SK-N-SH (cell line): ENCODE results near the gene UVRAG. TPM values are rescaled to one million over a fixed set of nuclear protein-coding genes. Genes with fewer than 3 reads are reported as not detected.

Source experiments
- CTCF ChIA-PET: fragments of 300-600, 350-600 bp; formaldehyde crosslinking; extraction: SDS; loops from one replicate; lab custom pipeline; 2021; lab: Yijun Ruan, JAX
- POLR2A ChIA-PET: fragments of 350-600 bp; sonication (Branson Sonifier 250); formaldehyde crosslinking; extraction: SDS; loops from one replicate; lab custom pipeline; 2020; ENCODE audit warnings: antibody characterized with exemption, inconsistent platforms; lab: Yijun Ruan, JAX
- DNase-seq: peaks from one replicate; pipeline ENCODE4 v3.0.0; 2012
- H2AFZ ChIP-seq: fragments of 200-600 bp; sonication (generic); 2 replicates; pipeline ENCODE4 v1.8.1; 2016; ENCODE audit warnings: antibody characterized with exemption, mild to moderate bottlenecking, low read depth
- H3F3A ChIP-seq: fragments of 200-600 bp; sonication (generic); replicated peaks from 2 replicates; pipeline ENCODE3; 2016; ENCODE audit warnings: antibody characterized with exemption, mild to moderate bottlenecking; ENCODE audit not compliant: insufficient read depth
- H3K27ac ChIP-seq, 2 experiments: fragments of 200-500 bp in 1 of 2; fragments of 200-600 bp in 1 of 2; sonication (Bioruptor generic) in 1 of 2; sonication (generic), shearing (Covaris generic) in 1 of 2; 2 replicates each; pipeline versions ENCODE4 v1.5.1 to v1.6.1; 2014 to 2016; ENCODE audit warnings: low read depth in 2 of 2, inconsistent platforms in 1 of 2, low read length in 1 of 2, mild to moderate bottlenecking in 1 of 2, mixed read lengths in 1 of 2
- H3K27me3 ChIP-seq: fragments of 200-600 bp; sonication (generic), shearing (Covaris generic); 2 replicates; pipeline ENCODE4 v1.6.1; 2016; ENCODE audit warnings: mixed run types; ENCODE audit not compliant: insufficient read depth
- H3K36me3 ChIP-seq, 2 experiments: fragments of 200-500 bp in 1 of 2; fragments of 200-600 bp in 1 of 2; sonication (Bioruptor generic) in 1 of 2; sonication (generic) in 1 of 2; replicated peaks in 1 of 2; 2 replicates each; pipeline versions ENCODE3 to v1.5.1; 2014 to 2016; ENCODE audit warnings: low read length in 1 of 2, mild to moderate bottlenecking in 1 of 2; ENCODE audit not compliant: insufficient read depth in 2 of 2, control insufficient read depth in 1 of 2
- H3K4me1 ChIP-seq, 2 experiments: fragments of 200-500 bp in 1 of 2; fragments of 200-600 bp in 1 of 2; sonication (Bioruptor generic) in 1 of 2; sonication (generic), shearing (Covaris generic) in 1 of 2; 2 replicates each; pipeline versions ENCODE4 v1.5.1 to v1.6.1; 2014 to 2016; ENCODE audit warnings: low read depth in 1 of 2, low read length in 1 of 2, mixed run types in 1 of 2; ENCODE audit not compliant: insufficient read depth in 2 of 2, control insufficient read depth in 1 of 2
- H3K4me2 ChIP-seq: fragments of 200-600 bp; sonication (generic), shearing (Covaris generic); 2 replicates; pipeline ENCODE4 v1.6.1; 2017; ENCODE audit warnings: mixed run types
- H3K4me3 ChIP-seq, 2 experiments: fragments of 200-500 bp in 1 of 2; fragments of 200-600 bp in 1 of 2; sonication (Bioruptor generic) in 1 of 2; sonication (generic), shearing (Covaris generic) in 1 of 2; 2 replicates each; pipeline versions ENCODE4 v1.5.1 to v1.8.1; 2014 to 2016; ENCODE audit warnings: low read depth in 2 of 2, inconsistent platforms in 1 of 2, low read length in 1 of 2, mild to moderate bottlenecking in 1 of 2, mixed read lengths in 1 of 2, moderate library complexity in 1 of 2
- H3K79me2 ChIP-seq: fragments of 200-600 bp; sonication (generic); 2 replicates; pipeline ENCODE4 v1.8.1; 2017; ENCODE audit warnings: mild to moderate bottlenecking; ENCODE audit not compliant: insufficient read depth
- H3K9ac ChIP-seq: fragments of 200-600 bp; sonication (generic); 2 replicates; pipeline ENCODE4 v1.6.1; 2017; ENCODE audit warnings: mixed run types
- H3K9me2 ChIP-seq: fragments of 200-600 bp; sonication (generic); 2 replicates; pipeline ENCODE4 v1.6.1; 2017; ENCODE audit warnings: mixed run types
- H3K9me3 ChIP-seq: fragments of 200-600 bp; sonication (generic); 2 replicates; pipeline ENCODE4 v1.6.1; 2017; ENCODE audit warnings: mixed run types, mild to moderate bottlenecking, moderate library complexity
- H4K20me1 ChIP-seq: fragments of 200-600 bp; sonication (generic); 2 replicates; pipeline ENCODE4 v1.6.1; 2017; ENCODE audit warnings: mild to moderate bottlenecking, mixed run types; ENCODE audit not compliant: insufficient read depth
- ELF1 ChIP-seq: IDR thresholded peaks from 2 replicates; pipeline ENCODE4 v1.4.0; 2012
- EZH2phosphoT487 ChIP-seq: fragments of 200-600 bp; sonication (generic); IDR thresholded peaks from 2 replicates; pipeline ENCODE4 v1.6.1; 2017; ENCODE audit warnings: low read depth, mixed run types, mild to moderate bottlenecking, antibody characterized with exemption, moderate library complexity, borderline replicate concordance
- FOSL2 ChIP-seq: IDR thresholded peaks from 2 replicates; pipeline ENCODE4 v1.4.0; 2012; ENCODE audit warnings: low read depth, mild to moderate bottlenecking, moderate library complexity, borderline replicate concordance
- FOXM1 ChIP-seq: IDR thresholded peaks from 2 replicates; pipeline ENCODE4 v1.4.0; 2012; ENCODE audit warnings: low read depth, mild to moderate bottlenecking
- JUND ChIP-seq: IDR thresholded peaks from 2 replicates; pipeline ENCODE4 v1.4.0; 2012
- MXI1 ChIP-seq: IDR thresholded peaks from 2 replicates; pipeline ENCODE4 v1.6.1; 2012; ENCODE audit warnings: mild to moderate bottlenecking, low read depth, low read length, improper control_type of control experiment
- NFIC ChIP-seq: IDR thresholded peaks from 2 replicates; pipeline ENCODE4 v1.4.0; 2012; ENCODE audit warnings: borderline replicate concordance
- NRF1 ChIP-seq: IDR thresholded peaks from 2 replicates; pipeline ENCODE4 v1.6.1; 2012; ENCODE audit warnings: low read depth, mild to moderate bottlenecking, low read length
- RAD21 ChIP-seq: IDR thresholded peaks from 2 replicates; pipeline ENCODE4 v1.6.1; 2012; ENCODE audit warnings: mild to moderate bottlenecking, low read length
- RCOR1 ChIP-seq: fragments of 150-350 bp; IDR thresholded peaks from 2 replicates; pipeline ENCODE4 v1.6.1; 2017; ENCODE audit warnings: antibody characterized with exemption, low read length
- RXRA ChIP-seq: IDR thresholded peaks from 2 replicates; pipeline ENCODE4 v1.4.0; 2012; ENCODE audit warnings: low read depth, mild to moderate bottlenecking, borderline replicate concordance
- SIN3A ChIP-seq: IDR thresholded peaks from 2 replicates; pipeline ENCODE4 v1.6.1; 2012; ENCODE audit warnings: low read depth, mild to moderate bottlenecking, low read length, moderate library complexity, borderline replicate concordance
- TAF1 ChIP-seq: IDR thresholded peaks from 2 replicates; pipeline ENCODE4 v1.6.1; 2012; ENCODE audit warnings: low read depth, mild to moderate bottlenecking, low read length, moderate library complexity, borderline replicate concordance
- TEAD4 ChIP-seq: IDR thresholded peaks from 2 replicates; pipeline ENCODE4 v1.4.0; 2012; ENCODE audit warnings: mild to moderate bottlenecking, borderline replicate concordance; ENCODE audit not compliant: insufficient read depth
- YY1 ChIP-seq: IDR thresholded peaks from 2 replicates; pipeline ENCODE4 v1.4.0; 2012; ENCODE audit warnings: low read depth, mild to moderate bottlenecking
- WGBS: methylation state at CpG from one replicate; pipeline ENCODE4 v1.1.6; 2017; ENCODE audit warnings: low lambda C conversion rate; 5-methylcytosine and 5-hydroxymethylcytosine counted together
- polyA plus RNA-seq, 3 experiments: library from polyadenylated mRNA; depleted of rRNA; stranded (reverse); fragments of >200 nt; gene quantifications; 2 replicates each; pipeline ENCODE4 v1.2.3, GENCODE V29; 2012
- TF ChIP-seq, protein P1 (sequence below): fragments of 200-600 bp; sonication (generic); IDR thresholded peaks from 2 replicates; pipeline ENCODE4 v1.6.1; 2017; ENCODE audit warnings: antibody characterized with exemption, mild to moderate bottlenecking, moderate library complexity
- TF ChIP-seq, protein P2 (sequence below): fragments of 150-350 bp; IDR thresholded peaks from 2 replicates; pipeline ENCODE4 v1.6.1; 2016; ENCODE audit warnings: mild to moderate bottlenecking, low read depth, low read length
- TF ChIP-seq, protein P3 (sequence below): IDR thresholded peaks from 2 replicates; pipeline ENCODE4 v1.4.0; 2012; ENCODE audit warnings: low read depth, borderline replicate concordance
- TF ChIP-seq, protein P4 (sequence below): IDR thresholded peaks from 2 replicates; pipeline ENCODE4 v1.4.0; 2012; ENCODE audit warnings: low read depth, borderline replicate concordance
- TF ChIP-seq, protein P5 (sequence below): IDR thresholded peaks from 2 replicates; pipeline ENCODE4 v1.6.1; 2012; ENCODE audit warnings: mild to moderate bottlenecking, low read depth, low read length, moderate library complexity

Gene UVRAG
- polyA plus RNA-seq, 1 of the 3 experiments (the other 2 are of a cell fraction): 5.8 TPM

DNA sequence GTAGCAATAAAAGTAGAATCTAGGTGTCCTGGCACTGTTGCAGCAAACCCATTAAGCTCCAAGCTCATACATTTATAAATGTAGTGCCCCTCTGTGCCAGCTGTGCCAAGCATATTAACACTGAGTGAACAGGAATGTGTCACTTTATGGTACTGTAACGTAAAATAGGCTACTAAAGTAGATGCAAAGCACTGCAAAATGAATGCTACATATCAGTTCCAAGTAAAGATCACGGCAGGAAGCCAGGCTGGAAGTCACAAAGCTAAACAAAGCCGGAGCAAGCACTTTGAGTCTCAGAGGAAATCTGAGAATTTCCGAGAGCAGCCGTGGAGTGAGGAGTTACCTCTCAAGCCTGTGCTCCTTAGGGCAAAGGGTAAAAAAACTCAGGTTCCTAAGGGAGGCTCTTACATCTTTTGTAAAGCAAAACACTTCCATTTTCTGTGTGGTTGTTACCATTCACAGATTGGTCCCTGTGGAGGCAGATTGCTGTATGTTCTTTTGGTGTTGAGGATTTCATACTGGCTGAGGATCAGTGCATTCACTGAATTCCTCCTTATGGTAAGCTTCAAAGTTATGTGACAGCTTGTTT is 305.6 kb downstream of the UVRAG start:
- CTCF ChIA-PET: interaction anchor here (0.5 to 2.3 kb wide), 6 partner anchors 9 to 224 kb away, joined by 3 to 7 read pairs (median 4); no protein-coding TSS in a partner anchor
- Histone ChIP-seq H3K4me2 (no peak overlapping the region), H3K9me2 (no peaks in the 10 kb centered on the region), H3K27ac (no peak overlapping the region), H3K27me3 (no peaks in the 10 kb centered on the region), H3K79me2 (no peaks in the 10 kb centered on the region), H3K9ac (no peak overlapping the region), H3K4me1 (peaks cover 0 to 9% of the 10 kb centered on the region in 2 experiments; a peak in 2 of 4 replicates), H3F3A (no peaks in the 10 kb centered on the region), H4K20me1 (no peaks in the 10 kb centered on the region), H3K4me3 (no peak overlapping the region)
- no peak for DNase-seq
- POLR2A ChIA-PET: no interaction called here
- WGBS: 93% methylated on average over 5 of the region's 5 CpGs
- TF ChIP-seq NFIC: no peak
- TF ChIP-seq TAF1: no peak
- no peak for TF ChIP-seq RAD21
- TF ChIP-seq, protein P1, sequence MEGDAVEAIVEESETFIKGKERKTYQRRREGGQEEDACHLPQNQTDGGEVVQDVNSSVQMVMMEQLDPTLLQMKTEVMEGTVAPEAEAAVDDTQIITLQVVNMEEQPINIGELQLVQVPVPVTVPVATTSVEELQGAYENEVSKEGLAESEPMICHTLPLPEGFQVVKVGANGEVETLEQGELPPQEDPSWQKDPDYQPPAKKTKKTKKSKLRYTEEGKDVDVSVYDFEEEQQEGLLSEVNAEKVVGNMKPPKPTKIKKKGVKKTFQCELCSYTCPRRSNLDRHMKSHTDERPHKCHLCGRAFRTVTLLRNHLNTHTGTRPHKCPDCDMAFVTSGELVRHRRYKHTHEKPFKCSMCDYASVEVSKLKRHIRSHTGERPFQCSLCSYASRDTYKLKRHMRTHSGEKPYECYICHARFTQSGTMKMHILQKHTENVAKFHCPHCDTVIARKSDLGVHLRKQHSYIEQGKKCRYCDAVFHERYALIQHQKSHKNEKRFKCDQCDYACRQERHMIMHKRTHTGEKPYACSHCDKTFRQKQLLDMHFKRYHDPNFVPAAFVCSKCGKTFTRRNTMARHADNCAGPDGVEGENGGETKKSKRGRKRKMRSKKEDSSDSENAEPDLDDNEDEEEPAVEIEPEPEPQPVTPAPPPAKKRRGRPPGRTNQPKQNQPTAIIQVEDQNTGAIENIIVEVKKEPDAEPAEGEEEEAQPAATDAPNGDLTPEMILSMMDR: no peak
- TF ChIP-seq, protein P2, sequence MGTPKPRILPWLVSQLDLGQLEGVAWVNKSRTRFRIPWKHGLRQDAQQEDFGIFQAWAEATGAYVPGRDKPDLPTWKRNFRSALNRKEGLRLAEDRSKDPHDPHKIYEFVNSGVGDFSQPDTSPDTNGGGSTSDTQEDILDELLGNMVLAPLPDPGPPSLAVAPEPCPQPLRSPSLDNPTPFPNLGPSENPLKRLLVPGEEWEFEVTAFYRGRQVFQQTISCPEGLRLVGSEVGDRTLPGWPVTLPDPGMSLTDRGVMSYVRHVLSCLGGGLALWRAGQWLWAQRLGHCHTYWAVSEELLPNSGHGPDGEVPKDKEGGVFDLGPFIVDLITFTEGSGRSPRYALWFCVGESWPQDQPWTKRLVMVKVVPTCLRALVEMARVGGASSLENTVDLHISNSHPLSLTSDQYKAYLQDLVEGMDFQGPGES: no peak
- TF ChIP-seq FOSL2: no peak
- no peak for TF ChIP-seq JUND
- TF ChIP-seq, protein P3, sequence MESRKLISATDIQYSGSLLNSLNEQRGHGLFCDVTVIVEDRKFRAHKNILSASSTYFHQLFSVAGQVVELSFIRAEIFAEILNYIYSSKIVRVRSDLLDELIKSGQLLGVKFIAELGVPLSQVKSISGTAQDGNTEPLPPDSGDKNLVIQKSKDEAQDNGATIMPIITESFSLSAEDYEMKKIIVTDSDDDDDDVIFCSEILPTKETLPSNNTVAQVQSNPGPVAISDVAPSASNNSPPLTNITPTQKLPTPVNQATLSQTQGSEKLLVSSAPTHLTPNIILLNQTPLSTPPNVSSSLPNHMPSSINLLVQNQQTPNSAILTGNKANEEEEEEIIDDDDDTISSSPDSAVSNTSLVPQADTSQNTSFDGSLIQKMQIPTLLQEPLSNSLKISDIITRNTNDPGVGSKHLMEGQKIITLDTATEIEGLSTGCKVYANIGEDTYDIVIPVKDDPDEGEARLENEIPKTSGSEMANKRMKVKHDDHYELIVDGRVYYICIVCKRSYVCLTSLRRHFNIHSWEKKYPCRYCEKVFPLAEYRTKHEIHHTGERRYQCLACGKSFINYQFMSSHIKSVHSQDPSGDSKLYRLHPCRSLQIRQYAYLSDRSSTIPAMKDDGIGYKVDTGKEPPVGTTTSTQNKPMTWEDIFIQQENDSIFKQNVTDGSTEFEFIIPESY: no peak
- TF ChIP-seq SIN3A: no peak
- TF ChIP-seq ELF1: no peak
- no peak for TF ChIP-seq FOXM1
- TF ChIP-seq RCOR1: no peak
- TF ChIP-seq, protein P4, sequence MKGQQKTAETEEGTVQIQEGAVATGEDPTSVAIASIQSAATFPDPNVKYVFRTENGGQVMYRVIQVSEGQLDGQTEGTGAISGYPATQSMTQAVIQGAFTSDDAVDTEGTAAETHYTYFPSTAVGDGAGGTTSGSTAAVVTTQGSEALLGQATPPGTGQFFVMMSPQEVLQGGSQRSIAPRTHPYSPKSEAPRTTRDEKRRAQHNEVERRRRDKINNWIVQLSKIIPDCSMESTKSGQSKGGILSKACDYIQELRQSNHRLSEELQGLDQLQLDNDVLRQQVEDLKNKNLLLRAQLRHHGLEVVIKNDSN: no peak
- TF ChIP-seq EZH2phosphoT487: no peak
- no peak for TF ChIP-seq NRF1
- no peak for TF ChIP-seq MXI1
- TF ChIP-seq, protein P5, sequence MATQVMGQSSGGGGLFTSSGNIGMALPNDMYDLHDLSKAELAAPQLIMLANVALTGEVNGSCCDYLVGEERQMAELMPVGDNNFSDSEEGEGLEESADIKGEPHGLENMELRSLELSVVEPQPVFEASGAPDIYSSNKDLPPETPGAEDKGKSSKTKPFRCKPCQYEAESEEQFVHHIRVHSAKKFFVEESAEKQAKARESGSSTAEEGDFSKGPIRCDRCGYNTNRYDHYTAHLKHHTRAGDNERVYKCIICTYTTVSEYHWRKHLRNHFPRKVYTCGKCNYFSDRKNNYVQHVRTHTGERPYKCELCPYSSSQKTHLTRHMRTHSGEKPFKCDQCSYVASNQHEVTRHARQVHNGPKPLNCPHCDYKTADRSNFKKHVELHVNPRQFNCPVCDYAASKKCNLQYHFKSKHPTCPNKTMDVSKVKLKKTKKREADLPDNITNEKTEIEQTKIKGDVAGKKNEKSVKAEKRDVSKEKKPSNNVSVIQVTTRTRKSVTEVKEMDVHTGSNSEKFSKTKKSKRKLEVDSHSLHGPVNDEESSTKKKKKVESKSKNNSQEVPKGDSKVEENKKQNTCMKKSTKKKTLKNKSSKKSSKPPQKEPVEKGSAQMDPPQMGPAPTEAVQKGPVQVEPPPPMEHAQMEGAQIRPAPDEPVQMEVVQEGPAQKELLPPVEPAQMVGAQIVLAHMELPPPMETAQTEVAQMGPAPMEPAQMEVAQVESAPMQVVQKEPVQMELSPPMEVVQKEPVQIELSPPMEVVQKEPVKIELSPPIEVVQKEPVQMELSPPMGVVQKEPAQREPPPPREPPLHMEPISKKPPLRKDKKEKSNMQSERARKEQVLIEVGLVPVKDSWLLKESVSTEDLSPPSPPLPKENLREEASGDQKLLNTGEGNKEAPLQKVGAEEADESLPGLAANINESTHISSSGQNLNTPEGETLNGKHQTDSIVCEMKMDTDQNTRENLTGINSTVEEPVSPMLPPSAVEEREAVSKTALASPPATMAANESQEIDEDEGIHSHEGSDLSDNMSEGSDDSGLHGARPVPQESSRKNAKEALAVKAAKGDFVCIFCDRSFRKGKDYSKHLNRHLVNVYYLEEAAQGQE: no peak
- TF ChIP-seq YY1: no peak
- TF ChIP-seq RXRA: no peak
- no peak for TF ChIP-seq TEAD4
- TF ChIP-seq, all 33 proteins: peak for 0
- H3K9me3 ChIP-seq: no peaks in the 10 kb centered on the region
- H3K36me3 ChIP-seq: peaks cover 3 to 4% of the 10 kb centered on the region in 2 experiments
- H2AFZ ChIP-seq: no peak overlapping the region
